ENCODE measurements around the gene GLDC. TPM values are rescaled to one million over a fixed set of nuclear protein-coding genes. Genes with fewer than 3 reads are reported as not detected.
"Not testable (repeated sequence)": the region's sequence is repeated elsewhere in the genome, so short reads cannot be mapped to it uniquely, and the experiment has no call there.

The GLDC gene
- total RNA-seq, 2 experiments from 2014 or later: 3.1 to 4.1 TPM

DNA sequence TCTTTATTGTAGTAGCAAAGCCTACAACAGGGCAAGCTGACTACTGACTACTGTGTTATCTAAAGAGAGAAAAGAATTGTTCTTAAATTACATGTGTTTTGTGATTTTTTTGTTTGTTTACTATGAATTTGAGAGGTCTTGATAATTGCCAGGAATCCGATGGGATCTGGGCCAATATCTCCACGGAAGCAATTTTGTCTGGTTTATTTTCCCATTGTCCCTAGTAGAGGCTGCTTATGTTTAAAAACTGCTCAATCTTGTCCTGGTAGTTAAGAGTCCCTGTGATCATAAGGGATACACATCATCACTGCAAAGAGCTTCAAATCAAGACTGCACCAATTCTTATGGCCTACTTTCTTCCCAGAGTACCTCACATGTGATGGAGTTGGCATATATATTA, 94.4 kb downstream of the GLDC start:
- CTCF ChIA-PET: no interaction called here
- POLR2A ChIA-PET: no interaction called here

DNA sequence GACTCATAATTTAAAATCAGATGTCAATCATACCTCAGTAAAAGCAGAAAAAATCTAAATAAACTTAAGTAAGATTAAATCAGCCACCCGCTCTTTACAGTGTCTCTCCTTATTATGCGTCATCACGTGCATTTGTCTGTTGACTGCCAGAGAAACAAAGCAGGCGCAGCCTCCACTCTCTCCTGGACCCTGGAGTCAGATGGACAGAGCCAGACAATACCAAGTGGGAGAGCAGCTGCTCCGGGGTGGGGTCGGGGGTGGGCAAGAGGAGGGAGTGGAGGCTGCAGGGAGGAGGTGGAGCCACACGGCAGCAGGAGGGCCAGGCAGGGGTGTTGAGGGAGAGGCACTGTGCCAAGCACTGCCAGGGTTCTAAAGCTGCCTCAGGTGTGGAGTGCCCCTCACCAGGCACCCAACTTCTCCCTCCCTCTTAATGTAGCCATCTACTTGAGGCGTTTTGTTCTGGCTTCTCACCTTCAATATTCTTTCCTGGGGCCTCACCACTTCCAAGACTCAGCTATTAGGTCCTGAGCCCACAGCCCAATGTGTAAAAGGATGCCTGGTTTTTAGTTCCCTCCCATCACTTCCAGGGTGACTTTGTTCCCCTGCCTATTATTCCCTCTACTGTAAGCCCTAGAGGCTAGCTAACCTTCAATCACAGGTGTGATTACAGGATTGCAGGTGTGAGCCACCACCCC, 96.3 kb downstream of the GLDC start:
- ChIA-PET CTCF (no interaction called here), POLR2A (no interaction called here)

DNA sequence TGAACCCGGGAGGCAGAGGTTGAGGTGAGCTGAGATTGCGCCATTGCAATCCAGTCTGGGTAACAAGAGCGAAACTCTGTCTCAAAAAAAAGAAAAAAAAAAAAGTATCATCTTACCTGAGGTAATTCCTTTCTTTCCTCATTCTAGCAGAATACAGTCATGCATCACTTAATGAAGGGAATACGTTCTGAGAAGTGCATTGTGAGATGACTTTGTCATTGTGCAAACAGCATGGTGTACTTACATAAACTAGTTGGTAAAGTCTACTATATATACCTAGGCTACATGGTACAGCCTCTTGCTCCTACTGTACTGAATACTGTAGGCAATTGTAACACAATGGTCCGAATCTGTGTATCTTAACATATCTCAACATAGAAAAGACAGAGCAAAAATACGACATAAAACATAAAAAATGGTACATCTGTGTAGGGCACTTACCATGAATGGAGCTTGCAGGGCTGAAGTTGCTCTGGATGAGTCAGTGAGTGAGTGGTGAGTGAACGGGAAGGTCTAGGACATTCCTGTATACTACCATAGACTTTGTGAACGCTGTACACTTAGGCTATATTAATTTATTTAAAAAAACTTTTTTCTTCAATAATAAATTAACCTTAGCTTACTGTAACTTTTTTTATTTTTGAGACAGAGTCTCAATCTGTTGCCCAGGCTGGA, 100.4 kb downstream of the GLDC start:
- ChIA-PET POLR2A (interaction anchor here (0.6 kb wide), 1 partner anchor 133 kb away, joined by 7 read pairs; no protein-coding TSS in a partner anchor), CTCF (no interaction called here)

DNA sequence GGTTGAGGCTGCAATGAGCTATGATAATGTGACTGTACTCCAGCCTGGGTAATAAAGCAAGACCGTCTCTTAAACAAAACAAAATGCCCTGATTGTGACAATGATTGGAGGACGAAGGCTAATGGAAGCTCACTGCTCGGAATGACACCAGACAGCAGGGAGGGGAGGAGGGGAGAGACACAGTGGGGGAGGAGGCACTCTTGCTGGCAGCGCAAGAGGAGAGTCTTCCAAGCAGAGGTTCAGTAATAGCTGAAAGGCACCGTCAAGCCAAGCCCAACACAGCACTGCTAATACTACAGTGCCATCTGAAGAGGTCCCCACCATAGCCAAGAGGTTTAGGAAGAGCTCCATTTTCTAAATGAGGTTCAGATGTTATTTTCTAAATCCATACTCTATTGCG, 102.3 kb downstream of the GLDC start:
- POLR2A ChIA-PET: no interaction called here

DNA sequence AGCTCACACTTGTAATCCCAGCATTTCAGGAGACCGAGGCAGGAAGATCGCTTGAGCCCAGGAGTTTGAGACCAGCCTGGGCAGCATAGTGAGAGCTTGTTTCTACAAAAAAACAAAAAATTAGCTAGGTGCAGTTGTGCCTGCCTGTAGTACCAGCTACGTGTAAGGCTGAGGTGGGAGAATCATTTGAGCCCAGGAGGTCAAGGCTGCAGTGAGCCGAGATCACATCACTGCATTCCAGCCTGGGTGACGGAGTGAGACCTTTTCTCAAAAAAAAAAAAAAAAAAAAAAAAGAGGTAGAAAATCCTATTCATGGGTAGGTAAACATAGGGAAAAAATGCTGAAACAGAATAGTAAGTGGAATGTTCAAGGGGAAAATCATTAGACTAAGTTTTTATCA, 102.9 kb downstream of the GLDC start:
- CTCF ChIA-PET: interaction anchor here (0.7 kb wide), 1 partner anchor 104 kb away, joined by 4 read pairs; no protein-coding TSS in a partner anchor
- POLR2A ChIA-PET: not testable (repeated sequence)

More for the DNA sequence above, 102.3 kb downstream of the GLDC start:
- CTCF ChIA-PET: interaction anchor here (0.7 kb wide), 1 partner anchor 103 kb away, joined by 4 read pairs; no protein-coding TSS in a partner anchor

DNA sequence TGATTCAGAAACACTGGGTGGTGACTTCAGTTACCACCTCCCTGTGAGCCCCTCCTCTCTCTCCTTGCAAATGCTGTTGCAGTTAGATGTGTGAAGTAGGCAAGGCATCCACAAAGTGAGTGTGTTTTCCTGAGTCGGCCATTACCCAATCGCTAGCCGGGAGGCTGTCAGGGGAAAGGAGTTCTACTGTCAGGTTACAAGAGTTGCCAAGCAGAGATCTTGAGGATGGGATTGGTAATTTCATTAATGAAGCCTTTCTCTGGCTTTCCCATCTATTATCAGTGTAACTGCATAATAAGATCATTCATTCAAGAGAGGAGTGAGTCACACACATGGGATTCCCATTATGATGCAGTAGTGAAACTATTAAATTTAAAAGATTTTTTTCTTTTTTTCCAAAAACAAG, 106.9 kb downstream of the GLDC start:
- CTCF ChIA-PET: no interaction called here
- POLR2A ChIA-PET: no interaction called here

DNA sequence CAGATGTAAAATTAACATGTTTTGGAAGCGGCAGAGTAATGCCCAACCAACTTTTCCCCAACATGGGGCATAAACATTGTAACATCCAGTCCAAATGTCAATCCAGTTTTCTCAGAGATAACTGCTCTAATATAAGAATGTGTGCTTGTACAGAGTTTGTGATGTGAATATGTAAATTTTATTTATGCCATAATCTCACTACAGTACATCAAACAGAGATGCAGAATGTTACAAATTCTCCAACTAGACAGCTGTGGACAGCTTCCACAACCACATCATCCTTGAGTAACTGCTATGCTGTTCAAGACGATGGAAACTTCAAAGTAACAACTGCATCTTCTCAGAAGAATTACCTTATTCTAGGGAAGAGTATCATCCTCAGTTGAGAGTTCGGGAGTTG, 109.9 kb downstream of the GLDC start:
- POLR2A ChIA-PET: no interaction called here

DNA sequence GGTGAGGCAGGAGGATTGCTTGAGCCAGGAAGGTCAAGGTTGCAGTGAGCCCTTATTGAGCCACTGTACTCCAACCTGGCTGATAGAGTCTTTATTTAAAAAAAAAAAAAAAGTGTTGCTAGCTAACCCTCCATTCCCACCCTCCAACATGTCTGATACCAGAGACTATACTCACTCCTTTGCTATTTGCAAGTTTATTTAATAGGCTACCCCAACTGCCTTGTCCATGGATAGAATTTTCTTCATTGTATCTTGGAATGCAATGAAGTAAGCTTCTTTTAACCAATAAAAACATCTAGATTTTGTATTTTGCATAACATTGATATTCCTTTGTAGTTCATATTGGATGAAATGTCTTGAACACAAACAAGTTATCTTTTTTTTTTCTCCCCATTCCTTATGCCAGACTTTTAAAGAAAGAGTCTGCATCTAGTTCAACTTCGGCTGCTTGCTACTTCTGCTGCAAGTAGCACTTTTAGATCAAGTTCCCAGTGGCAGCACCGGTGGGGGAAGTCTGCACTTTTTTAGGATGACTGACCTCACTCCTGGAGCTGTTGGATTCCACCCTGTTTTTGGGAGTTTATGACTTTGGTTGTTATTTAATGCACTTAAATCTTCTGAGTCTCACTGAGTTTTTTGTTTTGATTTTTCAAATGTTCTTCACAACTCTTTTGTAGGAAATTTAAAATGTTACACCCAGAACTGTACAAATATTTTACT, 120.0 kb downstream of the GLDC start:
- ChIA-PET POLR2A (interaction anchor here (0.6 kb wide), 1 partner anchor 72 kb away, joined by 3 read pairs; no protein-coding TSS in a partner anchor), CTCF (interaction anchor here (0.7 to 1.1 kb wide), 2 partner anchors 201 to 202 kb away, joined by 3 to 4 read pairs; no protein-coding TSS in a partner anchor)

More for the DNA sequence above, 109.9 kb downstream of the GLDC start:
- CTCF ChIA-PET: no interaction called here

DNA sequence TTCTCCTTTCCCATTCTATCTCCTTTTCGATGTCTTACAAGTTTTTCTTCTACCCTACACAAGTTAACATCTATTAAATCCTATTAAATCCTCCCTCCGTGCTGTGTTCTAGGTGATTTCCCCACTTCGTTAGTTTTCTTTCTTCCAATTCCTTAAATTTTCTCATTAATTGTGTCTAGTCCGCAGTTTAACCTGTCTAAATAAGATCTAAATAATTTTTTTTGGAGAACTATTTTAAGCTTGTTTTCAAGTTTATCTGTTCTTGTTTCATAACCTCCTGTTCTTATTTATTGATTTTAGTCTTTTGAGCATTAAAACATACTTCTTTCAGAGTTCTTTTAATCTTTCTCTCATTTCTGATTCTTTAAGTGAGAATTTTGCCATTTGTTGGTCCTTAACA, 123.3 kb downstream of the GLDC start:
- ChIA-PET CTCF (no interaction called here), POLR2A (no interaction called here)

DNA sequence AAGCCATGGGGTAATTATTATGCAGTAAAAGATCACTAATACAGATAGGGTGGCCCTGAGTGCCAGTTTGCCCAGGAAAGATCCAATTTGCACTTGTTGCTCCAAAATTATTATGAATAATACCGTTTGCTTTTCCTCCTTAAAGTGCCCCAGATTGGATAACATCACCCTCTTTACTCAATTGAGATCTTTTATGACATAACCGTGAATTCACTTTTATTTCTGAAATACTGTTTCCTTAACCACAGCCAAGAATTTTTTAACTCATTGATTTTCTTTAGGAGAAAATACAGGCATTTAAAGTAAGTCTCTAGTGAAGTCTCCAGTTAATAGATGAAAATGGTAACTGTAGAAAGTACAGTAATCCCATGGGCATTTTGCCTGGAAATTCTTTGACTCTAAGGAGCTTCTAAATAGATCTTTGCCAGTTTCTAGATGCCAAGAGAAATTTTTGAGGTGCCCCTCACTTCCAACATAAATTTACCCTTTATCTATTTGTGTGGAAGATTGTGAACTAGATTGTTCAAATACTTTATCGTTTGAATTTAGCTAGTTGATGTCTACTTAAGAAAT, 133.4 kb downstream of the GLDC start:
- CTCF ChIA-PET: no interaction called here

DNA sequence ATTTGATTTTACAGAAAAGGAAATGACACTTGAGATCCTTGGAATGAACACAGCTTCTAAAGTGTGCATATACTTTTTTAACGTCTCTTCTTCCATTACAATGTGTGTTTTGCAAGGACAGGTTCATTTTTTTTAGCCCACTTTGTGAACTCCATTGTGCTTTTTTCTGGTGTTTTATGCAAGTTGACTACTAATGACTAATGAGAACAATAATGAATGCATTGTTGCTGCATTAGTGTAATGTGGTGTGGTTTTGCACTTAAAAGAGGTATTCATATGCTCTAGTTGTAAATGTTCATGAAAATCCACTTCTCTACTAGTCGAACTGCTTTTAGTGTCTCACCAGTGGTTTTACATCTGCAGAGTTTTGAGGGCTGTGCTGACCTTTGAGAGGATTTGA, 139.0 kb downstream of the GLDC start:
- ChIA-PET CTCF (no interaction called here), POLR2A (no interaction called here)

More for the DNA sequence above, 133.4 kb downstream of the GLDC start:
- POLR2A ChIA-PET: no interaction called here

DNA sequence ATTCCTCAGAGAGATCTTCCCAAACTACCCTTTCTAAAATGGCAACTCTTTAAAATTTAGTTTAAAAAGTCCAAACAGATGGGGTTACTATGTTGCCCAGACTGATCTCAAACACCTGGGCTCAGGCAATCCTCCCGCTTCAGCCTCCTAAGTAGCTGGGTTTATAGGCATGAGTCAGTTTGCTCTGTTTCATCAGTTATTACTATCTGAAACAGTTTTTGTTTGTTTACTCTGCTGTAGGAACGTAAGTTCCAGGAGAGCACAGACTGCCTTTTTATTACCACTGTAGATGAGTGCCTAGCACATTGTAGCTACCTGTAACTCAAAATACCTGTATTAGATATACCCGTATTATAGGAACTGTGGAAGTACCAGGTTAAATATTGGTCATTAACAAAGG, 143.1 kb downstream of the GLDC start:
- CTCF ChIA-PET: no interaction called here

DNA sequence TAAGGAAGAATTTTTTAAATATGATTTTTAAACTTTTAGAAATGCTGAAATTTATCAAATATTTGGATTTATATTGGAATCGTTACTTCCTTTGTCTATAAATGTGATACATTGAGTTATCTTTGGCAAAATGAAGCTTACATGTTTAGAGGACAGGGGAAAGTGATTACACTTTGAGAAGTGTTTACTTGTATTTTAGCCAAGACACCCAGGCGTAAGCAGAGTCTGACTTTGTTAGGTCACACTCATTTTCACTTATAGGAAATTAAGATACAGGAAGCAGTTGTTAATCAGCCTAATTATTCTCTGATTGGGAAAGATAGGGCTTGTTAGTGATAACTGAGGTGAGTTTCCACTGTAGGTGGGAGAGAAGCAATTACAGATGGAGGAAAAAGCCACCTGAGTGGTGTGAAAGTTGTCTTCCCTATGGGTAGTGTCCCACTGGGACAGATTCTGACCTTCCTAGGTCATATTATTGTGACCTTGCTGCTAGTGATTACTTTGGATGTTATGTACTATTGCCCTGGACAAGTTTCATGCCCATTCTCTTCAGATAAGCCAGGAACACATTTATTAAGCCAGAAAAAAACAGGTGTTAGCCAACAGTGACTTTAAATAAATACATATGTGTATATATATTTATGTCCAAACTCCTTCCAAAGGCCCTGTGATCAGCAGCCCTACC, 143.9 kb downstream of the GLDC start:
- CTCF ChIA-PET: no interaction called here
- POLR2A ChIA-PET: no interaction called here

More for the DNA sequence above, 143.1 kb downstream of the GLDC start:
- POLR2A ChIA-PET: no interaction called here

DNA sequence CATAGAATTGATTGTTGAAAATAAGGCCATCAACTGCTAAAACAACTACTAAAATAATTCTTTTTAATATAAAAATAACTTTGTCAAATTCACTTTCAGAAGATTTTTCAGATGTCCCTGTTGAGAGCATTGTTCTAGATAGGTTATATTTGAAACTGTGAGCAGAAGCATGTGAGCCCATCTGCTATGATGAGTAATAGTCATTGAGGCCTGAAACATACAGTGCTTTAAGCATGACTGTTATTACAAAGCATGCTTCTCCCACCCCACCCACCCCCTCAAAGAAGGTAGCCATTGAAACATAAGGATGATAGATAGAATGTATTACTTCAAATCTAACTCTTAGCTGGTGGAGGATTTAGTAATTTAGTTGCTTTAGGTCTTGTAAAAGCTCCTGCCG, 146.5 kb downstream of the GLDC start:
- ChIA-PET POLR2A (no interaction called here), CTCF (no interaction called here)

DNA sequence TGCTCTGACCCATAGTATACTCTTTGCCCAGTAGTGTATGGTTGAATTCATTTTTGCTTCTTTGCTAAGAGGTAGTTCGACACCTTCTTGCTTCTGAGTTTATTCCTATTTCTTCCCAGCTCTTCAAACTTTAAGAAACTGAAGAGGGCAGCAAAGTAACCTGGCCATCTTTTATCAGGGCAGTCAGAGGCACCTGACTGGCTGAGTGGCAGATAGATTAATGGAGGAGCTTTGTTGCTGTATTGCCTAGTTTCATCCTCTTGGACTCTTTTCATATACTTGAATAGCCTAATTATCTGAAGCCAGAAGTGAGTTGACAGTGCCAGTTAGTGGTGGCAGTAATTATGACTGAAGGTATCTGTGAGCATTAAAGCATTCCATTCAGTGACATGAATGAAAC, 150.1 kb downstream of the GLDC start:
- ChIA-PET POLR2A (no interaction called here), CTCF (no interaction called here)

DNA sequence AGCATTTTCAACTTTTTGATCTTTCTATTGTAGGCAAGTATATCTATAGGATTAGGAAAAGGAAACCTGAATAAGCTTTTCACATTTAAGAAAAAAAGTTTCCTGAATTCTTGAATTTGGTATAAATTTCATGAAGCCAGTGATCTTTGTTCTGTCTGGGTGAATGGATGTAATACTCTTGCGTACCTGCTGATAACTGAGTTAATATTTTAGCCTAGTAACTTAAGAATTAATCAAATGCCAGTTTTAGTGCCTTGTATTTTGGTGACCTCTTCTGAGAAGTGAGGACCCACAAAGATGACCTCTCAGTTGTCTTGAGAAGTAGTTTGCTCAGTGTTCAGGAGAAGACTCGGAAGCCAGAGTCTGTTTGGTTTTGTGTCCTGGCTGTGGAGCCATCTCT, 154.7 kb downstream of the GLDC start:
- POLR2A ChIA-PET: no interaction called here
- CTCF ChIA-PET: no interaction called here

DNA sequence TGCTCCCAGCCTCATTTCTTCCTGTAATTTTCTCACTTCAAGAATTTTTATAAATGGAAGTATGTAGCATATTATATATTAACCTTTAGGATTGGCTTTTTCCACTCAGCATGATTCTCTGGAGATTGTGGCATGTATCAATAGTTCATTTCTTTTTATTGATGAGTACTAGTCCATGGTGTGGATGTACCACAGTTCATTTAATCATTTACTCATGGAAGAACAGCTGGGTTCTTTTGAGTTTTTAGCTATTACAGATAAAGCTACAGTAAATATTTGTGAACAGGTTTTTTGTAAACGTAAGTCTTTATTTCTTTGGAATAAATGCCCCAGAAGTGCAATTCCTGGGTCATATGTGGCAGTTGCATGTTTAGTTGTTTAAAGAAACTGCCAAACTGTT, 156.4 kb downstream of the GLDC start:
- POLR2A ChIA-PET: no interaction called here
- CTCF ChIA-PET: no interaction called here

DNA sequence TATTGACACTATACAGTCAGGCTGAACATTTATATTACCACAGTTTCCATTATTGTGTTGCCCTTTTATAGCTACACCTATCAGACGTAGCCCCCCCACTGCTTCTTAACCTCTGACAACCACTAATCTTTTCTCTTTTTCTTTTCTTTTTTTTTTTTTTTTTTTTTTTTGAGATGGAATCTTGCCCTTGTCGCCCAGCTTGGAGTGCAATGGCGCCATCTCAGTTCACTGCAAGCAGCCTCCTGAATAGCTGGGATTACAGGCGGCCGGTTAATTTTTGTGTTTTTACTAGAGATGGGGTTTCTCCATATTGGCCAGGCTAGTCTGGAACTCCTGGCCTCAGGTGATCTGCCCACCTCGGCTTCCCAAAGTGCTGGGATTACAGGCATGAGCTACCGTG, 157.1 kb downstream of the GLDC start:
- POLR2A ChIA-PET: interaction anchor here (0.6 kb wide), 1 partner anchor 79 kb away, joined by 6 read pairs; no protein-coding TSS in a partner anchor
- CTCF ChIA-PET: no interaction called here

DNA sequence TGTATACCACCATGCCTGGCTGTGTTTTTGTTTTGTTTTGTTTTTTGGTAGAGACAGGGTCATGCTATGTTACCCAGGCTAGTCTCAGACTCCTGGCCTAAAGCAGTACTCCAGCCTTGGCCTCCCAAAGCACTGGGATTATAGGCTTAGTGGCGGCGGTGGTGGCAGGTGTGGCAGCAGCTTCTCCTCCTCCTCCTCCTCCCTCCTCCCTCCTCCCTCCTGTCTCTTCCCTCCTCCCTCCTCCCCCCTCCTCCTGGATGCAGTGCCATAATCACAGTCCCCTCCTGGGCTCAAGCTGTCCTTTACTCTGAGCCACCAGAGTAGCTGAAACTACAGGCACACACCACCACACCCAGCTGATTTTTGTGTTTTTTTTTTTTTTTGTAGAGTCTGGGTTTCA, 161.3 kb downstream of the GLDC start:
- CTCF ChIA-PET: no interaction called here
- POLR2A ChIA-PET: interaction anchor here (0.6 kb wide), 1 partner anchor 35 kb away, joined by 3 read pairs; no protein-coding TSS in a partner anchor

Data from activated CD8-positive, alpha-beta memory T cell treated with anti-CD3 and anti-CD28 coated beads for 36 hours (primary cell).